ENCODE data around the gene IL18RAP.

The IL18RAP gene

DNA sequence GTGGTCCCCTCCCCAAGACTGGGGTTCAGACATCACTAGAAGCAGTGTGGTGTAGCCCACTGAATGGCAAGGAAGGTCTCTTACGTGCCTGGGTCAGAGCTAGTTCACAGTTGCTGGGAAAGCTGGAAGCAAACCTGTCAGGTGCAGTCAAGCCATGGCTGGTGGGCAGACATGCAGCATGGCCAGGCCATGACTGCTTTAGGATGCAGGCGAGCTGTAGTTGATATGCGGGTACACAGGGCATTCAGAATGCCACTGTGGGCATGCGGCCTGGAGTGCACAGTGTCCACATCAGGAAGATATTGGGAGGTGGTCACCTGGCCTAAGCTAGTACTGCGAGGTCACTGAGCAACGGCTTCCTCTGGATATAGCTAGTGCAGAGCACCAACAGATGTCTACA is 38.2 kb downstream of the IL18RAP start:
- DNase-seq, result no peak

DNA sequence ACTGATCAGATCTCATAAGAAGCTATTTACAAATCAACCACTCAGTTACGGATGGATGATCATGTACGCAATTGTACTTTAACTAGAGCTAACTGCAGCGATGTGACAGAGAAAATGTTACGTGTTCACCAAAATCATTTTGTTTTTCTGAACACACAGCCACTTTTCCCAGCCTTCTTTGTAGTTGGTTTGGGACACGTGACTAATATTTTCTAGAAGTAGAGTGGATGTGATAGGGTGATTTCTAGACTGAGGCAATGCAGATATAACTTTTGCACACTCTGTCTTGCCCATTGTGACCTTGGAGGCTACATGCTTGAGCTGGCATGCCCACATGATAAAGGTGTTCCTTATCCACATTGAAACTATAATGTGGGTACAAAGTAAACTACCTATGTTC is 40.2 kb downstream of the IL18RAP start:
- peak; percentile 36 for DNase-seq

- no peak for DNase-seq
Observed at GRCh38 chr2:102470168-102470567, 47.2 kb downstream of the IL18RAP start.

GRCh38 chr2:102473020-102473419 is 50.1 kb downstream of the IL18RAP start, which contains the start of gene SLC9A4:
Gene SLC9A4 (plus strand): TSS chr2:102473226. CDS start chr2:102473760, 534 bp downstream.
- peak; percentile 42 for DNase-seq

- no peak for DNase-seq
Observed at GRCh38 chr2:102473631-102474030, 50.7 kb downstream of the IL18RAP start.

GRCh38 chr2:102474785-102475184 is 51.8 kb downstream of the IL18RAP start:
- DNase-seq, result no peak

GRCh38 chr2:102478686-102479470 is 55.9 kb downstream of the IL18RAP start:
- no peak for DNase-seq

DNA sequence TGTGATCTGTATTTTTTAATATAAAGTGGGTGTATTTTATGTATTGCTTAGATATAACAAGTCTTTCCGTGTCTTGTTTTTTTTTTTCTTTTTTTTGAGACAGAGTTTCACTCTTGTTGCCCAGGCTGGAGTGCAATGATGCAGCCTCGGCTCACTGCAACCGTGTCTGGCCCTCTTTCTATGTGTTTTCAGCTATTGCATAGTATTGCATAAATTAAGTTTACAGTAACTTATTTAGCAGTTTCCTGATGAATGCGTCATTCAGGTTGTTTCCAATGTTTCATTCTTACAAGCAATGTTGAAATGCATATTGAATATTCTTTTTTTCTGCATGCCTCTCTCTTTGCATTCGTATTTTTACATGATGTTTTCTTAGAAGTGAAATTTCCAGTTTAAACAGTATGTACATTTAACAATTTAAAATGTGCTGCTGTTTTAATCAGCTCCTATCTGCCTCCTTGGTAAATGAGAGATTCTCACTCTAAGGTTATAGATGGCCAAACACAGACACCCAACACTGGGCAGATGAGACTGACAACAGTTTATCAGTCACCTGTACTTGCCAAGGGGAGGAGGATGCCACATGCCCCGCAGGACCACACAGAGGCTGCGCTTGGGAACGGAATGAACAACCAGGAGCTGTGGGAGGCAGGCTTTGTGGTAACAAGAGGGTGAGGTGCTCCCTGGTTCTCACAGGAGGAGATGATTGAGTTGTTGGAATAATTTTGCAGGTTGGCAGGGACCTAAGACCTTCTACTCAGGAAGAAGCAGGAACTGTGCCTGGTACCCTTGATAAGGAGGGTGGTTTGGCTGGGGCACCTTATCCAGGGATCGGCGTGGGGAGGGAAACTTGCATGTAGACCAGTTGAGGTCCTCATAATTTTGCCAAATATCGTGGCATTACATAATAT is 57.6 kb downstream of the IL18RAP start:
- DNase-seq, result no peak

- no peak for DNase-seq
Observed at GRCh38 chr2:102481931-102482330, 59.0 kb downstream of the IL18RAP start.

GRCh38 chr2:102483086-102483485 is 60.1 kb downstream of the IL18RAP start:
- DNase-seq, result no peak

GRCh38 chr2:102484310-102485061 is 61.5 kb downstream of the IL18RAP start:
- DNase-seq, result no peak

DNA sequence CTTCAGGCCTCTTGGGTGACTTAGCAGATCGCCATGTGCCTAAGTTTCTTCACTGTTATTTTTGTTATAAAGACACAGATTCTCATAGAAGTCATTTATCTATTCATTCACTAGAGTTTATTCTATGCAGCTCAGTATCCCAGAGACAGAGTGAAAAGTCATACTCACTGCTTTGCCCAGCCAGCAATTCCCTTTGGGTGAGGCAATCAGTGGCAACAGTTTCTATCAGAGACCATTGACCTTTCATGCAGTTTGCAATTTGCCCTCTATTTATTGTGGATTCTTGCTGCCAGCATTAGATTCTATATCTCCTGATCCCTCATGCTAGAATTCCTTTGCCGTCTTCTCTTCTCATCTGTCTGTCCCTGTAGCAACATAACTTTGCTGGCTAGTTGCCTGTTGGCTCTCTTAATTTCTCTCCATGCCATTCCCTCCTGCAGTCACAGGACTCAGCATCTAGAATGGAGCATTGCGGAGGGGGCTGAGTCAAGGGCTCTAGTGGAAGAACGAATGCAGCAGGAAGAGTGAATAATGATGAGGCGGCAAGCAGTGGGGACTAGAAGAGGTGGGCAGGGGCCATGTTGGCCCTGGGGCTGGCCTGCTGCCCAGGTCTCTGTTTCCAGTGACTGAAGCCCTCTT is 62.3 kb downstream of the IL18RAP start:
- DNase-seq, result no peak

- no peak for DNase-seq
Observed at GRCh38 chr2:102486941-102487702, 64.2 kb downstream of the IL18RAP start.

- no peak for DNase-seq
Observed at GRCh38 chr2:102487761-102488462, 65.0 kb downstream of the IL18RAP start.

DNA sequence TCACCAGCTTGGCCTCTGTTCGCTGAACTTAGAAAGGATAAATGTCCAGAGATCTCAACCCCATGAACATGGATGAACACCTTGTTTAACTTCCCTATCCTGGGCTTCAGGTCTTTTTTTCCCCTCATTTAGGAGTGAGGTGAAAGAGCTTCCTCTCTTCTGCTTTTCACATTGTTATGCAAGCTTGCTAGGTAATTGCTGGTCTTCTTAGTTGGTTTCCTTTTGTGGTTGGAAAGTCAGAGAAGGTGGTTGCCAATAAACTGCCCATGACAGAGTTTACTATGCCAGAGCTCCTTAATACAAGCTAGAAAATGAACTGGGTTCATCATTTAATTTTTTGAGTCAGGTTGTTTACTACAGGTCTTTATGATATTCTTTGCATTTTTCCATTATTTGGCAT is 66.7 kb downstream of the IL18RAP start:
- DNase-seq, result no peak

GRCh38 chr2:102492006-102492405 is 69.0 kb downstream of the IL18RAP start:
- DNase-seq, result no peak

GRCh38 chr2:102494570-102494969 is 71.6 kb downstream of the IL18RAP start:
- DNase-seq, result no peak

GRCh38 chr2:102498414-102498813 is 75.5 kb downstream of the IL18RAP start:
- DNase-seq, result no peak

DNA sequence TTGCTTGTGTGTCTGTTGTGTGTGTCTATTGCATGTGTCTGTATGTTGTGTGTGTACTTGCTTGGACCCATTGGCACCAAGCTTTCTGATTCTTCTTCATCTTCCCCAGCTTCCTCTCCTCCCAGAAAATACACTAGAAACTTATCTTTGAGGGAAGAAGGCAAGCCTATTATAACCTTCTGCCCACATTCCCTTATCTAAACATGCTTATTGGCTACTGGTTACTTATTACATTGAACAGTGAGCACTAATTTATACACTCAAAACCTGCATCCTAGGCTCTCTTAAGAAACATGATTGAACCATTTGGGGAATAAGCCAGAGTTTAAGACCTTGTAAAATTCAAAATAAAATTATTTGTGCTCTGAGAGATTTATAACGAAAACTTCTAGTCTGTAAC is 76.6 kb downstream of the IL18RAP start:
- DNase-seq, result no peak

Measured in NCI-H510A treated with DMSO at 0.1 percent for 48 hours (cell line).